NCI-H446 treated with DMSO at 0.1 percent for 48 hours (cell line): ENCODE data around the gene PCNX3.

ENCODE experiments used
- DNase-seq: peaks from one replicate; lab custom pipeline; 2025; lab: John Stamatoyannopoulos, UW

Gene PCNX3

DNA sequence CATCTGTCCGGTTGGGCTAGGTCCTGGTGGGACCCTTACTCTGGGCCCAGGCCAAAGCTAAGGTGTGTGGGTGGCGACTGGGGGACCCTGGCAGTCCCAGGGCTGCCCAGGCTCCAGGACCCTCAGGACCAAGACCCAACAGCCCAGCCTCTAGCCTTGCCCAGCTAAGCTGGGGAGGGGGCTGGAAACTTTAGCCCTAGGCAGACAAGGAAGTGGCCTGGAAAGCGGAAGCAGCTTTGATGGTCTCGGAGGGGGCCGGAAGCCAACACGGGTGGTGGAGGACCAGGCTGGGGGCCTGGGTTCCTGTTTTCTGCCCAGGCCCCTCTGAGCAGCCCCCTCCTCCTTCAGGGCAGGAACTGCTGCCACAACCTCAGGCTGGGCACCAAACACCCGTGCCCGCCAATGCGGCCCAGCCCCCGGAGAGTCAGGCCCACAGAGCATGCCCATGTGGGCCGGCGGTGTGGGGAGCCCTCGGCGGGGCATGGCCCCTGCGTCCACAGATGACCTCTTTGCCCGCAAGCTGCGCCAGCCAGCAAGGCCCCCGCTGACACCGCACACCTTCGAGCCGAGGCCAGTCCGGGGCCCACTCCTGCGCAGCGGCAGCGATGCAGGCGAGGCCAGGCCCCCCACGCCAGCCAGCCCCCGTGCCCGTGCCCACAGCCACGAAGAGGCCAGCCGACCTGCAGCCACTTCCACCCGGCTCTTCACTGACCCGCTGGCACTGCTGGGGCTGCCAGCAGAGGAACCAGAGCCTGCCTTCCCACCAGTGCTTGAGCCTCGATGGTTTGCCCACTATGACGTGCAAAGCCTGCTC is 25.1 kb downstream of the PCNX3 start:
- DNase-seq = no peak

- no peak for DNase-seq
Observed at GRCh38 chr11:65641297-65642013, 25.9 kb downstream of the PCNX3 start.

DNA sequence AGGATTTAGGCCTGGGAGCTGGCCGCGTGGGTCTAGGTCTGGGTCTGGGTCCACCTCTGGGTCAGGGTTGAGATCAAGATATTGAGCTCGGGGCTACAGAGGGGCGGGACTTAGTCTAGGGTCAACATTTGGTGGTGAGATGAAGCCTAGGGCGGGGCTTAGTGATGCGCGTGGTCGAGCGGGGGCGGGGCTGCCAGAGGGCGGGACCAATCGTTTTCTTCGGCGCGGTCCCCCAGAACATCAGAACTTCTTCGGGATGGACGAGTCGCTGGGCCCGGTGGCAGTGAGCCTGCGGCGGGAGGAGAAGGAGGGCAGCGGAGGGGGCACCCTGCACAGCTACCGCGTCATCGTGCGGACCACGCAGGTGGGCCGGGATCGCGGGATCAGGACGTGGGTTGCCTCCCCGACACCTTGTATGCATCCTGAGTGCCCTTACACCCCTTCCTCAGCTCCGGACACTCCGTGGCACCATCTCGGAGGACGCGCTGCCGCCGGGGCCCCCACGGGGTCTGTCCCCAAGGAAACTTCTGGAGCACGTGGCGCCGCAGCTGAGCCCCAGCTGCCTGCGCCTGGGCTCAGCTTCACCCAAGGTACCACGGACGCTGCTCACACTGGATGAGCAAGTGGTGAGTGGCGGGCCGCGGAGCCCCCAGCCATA is 26.6 kb downstream of the PCNX3 start:
- DNase-seq = no peak

DNA sequence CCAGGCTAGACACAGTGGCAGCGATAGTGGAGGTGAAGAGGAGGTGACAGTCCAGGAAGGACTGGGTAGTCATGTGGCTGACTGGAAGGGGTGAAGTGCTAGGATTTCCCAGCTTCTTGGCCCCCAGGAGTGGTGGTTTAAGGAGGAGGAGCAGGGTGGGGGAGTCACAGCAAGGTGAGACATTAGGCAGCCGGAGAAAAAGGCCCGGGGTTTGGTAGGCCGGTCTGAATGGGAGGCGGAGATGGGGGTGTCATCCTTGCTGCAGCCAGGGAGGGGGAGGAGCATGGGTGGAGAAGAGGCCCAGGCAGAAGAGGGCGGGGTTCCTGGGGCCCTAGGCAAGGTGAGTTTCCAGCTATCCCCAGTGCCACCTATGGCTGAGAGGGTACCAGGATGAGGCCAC is 28.4 kb downstream of the PCNX3 start:
- no peak for DNase-seq

- no peak for DNase-seq
Observed at GRCh38 chr11:65644837-65645236, 29.3 kb downstream of the PCNX3 start.

DNA sequence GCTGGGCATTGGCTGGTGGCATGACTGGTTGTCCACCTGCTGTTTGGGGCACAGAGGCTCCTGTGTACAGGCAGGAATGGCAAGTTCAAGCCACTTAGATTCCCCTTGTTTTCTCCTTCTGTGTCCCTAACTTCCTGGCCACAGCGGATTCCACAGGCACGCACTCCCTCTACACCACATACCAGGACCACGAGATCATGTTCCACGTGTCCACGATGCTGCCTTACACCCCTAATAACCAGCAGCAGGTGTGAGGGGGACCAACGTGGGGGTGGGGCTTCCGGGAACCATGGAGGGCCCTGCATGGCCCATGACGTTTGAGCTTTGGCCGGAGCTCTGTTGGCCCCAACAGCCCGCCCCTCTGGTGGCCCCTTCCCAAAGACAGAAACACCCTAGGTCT is 30.1 kb downstream of the PCNX3 start:
- DNase-seq = no peak

DNA sequence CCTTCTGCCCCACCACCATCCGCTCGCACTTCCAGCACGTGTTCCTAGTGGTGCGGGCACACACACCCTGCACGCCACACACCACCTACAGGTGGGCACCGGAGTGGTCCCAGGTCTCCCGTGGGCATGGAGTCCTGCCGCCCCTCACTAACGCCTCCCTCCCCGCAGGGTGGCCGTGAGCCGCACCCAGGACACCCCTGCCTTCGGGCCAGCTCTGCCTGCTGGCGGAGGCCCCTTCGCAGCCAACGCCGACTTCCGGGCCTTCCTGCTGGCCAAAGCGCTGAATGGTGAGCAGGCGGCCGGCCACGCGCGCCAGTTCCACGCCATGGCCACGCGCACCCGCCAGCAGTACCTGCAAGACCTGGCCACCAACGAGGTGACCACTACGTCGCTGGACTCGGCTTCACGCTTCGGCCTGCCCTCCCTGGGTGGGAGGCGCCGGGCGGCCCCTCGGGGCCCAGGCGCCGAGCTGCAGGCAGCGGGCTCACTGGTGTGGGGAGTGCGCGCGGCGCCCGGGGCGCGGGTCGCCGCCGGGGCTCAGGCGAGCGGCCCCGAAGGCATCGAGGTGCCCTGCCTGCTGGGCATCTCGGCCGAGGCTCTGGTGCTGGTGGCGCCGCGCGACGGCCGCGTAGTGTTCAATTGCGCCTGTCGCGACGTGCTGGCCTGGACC is 30.8 kb downstream of the PCNX3 start:
- DNase-seq = no peak

- no peak for DNase-seq
Observed at GRCh38 chr11:65646958-65647701, 31.6 kb downstream of the PCNX3 start.

- no peak for DNase-seq
Observed at GRCh38 chr11:65648997-65649493, 33.5 kb downstream of the PCNX3 start.

GRCh38 chr11:65649656-65650546 is 34.3 kb downstream of the PCNX3 start:
- no peak for DNase-seq

- no peak for DNase-seq
Observed at GRCh38 chr11:65650547-65651338, 35.2 kb downstream of the PCNX3 start.

DNA sequence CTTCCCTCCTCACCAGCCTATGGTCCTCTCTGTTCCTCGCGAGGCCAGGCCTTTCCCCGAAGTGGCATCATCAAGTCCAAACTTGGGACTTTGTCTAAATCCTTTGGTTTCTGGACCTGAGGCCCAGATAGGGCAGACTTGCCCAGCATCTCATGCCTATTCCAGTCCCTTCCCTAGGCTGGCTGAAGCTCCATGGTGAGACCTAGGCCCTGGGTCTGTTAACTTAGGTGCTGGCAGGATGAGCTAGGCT is 35.7 kb downstream of the PCNX3 start:
- no peak for DNase-seq

DNA sequence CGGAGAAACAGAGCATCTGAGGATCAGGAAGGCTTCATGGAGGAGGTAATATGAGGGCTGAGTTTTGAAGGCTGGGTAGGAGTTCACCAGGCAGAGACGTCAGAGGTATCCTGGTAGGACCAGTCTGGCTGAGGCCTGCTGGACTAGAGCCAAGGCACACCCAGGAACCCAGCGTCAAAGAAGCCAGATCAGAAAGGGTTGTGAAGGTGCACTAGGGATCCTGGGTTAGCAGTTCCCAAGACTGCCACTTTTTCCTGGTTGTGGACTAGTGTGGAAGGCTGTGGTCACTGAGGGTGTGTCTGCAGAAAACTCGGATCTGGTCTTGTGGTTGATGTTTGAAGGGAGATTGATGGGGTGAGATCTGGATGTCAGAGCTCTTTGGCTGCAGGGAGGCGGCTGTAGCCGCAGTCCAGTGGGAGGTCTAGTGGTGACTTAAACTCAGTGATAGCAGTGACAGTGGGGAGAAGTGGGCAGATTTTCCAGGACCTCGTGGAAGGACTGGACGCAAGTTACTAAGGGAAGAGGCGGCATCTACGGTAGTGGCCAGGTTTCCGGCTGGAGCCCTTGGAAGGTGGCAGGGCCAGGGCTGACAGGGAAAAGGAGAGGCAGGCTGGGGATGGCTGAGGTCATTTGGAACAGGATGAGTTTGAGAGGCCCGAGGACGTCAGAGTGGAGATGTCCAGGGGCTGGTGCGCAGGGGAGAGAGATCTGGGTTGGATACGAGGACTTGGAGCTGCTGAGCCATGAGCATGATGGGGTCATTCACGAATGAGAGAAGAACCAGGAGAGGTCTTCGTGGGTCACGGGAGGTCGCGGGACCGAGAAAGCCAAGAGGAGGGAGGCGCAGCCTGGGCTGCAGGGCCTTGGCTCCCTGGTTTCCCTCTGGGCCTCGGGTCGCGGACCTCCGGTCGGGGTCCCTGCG is 36.3 kb downstream of the PCNX3 start:
- no peak for DNase-seq

GRCh38 chr11:65652511-65653228 is 37.1 kb downstream of the PCNX3 start:
- DNase-seq = peak; percentile 67

- no peak for DNase-seq
Observed at GRCh38 chr11:65653229-65654225, 38.0 kb downstream of the PCNX3 start.

- DNase-seq = no peak
Observed at GRCh38 chr11:65654375-65655349, 39.1 kb downstream of the PCNX3 start.
